Subcutaneous adipose tissue (tissue), 4 donors: ENCODE results near the gene CEP131. TPM values are rescaled to one million over a fixed set of nuclear protein-coding genes. Genes with fewer than 3 reads are reported as not detected.

Experiments
- CTCF ChIP-seq: fragments of 450-650 bp; IDR thresholded peaks from one replicate; pipeline ENCODE4 v1.5.1; 2016; ENCODE audit warnings: low read depth, mild to moderate bottlenecking, control low read depth, antibody characterized with exemption, moderate library complexity
- total RNA-seq, 4 donors: library from RNA; depleted of rRNA; stranded (reverse); fragments of >200 nt; gene quantifications; one replicate each; pipeline ENCODE4 v1.1.0, GENCODE V29; 2016

Gene CEP131
- total RNA-seq, 4 donors from 2014 or later, result 1.6 to 8.1 (median 5.4) TPM

- TF ChIP-seq CTCF, result no peak
Observed at GRCh38 chr17:81156866-81157805, 65.6 kb downstream of the CEP131 start.

GRCh38 chr17:81154961-81155360 is 67.8 kb downstream of the CEP131 start:
- no peak for TF ChIP-seq CTCF

GRCh38 chr17:81153340-81153803 is 69.4 kb downstream of the CEP131 start:
- TF ChIP-seq CTCF, result no peak

DNA sequence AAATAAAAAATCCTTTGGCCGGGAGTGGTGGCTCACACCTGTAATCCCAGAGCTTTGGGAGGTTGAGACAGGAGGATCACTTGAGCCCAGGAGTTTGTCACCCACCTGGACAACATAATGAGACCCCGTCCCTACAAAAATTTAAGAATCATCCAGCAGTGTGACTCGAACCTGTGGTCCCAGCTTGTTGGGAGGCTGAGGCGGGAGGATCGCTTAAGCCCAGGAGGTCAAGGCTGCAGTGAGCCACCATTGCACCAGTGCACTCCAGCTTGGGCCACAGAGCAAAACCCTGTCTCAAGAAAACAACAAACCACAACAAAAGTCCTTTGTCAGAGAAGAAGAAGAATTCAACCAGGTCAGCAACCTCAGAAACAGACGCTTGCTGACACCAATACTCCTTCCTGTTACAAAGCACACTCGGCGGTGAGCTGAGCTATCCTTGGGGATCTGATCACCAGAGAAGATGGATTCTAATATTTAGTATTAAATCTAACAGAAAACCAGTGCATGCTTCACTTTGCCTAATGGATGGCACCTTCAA is 70.4 kb downstream of the CEP131 start:
- no peak for TF ChIP-seq CTCF

GRCh38 chr17:81151278-81151677 is 71.5 kb downstream of the CEP131 start:
- no peak for TF ChIP-seq CTCF

- no peak for TF ChIP-seq CTCF
Observed at GRCh38 chr17:81150377-81151077, 72.2 kb downstream of the CEP131 start.
